22Rv1 (cell line): ENCODE data around the gene PBX3.

Experiments used
- ZFX ChIP-seq: fragments of 450-650 bp; IDR thresholded peaks from 2 replicates; pipeline ENCODE4 v1.6.1; 2017; ENCODE audit warnings: antibody characterized with exemption, borderline replicate concordance
- TF ChIP-seq, protein P1 (sequence below): fragments of 450-650 bp; IDR thresholded peaks from 2 replicates; pipeline ENCODE4 v1.5.1; 2017; ENCODE audit warnings: mild to moderate bottlenecking

DNA sequence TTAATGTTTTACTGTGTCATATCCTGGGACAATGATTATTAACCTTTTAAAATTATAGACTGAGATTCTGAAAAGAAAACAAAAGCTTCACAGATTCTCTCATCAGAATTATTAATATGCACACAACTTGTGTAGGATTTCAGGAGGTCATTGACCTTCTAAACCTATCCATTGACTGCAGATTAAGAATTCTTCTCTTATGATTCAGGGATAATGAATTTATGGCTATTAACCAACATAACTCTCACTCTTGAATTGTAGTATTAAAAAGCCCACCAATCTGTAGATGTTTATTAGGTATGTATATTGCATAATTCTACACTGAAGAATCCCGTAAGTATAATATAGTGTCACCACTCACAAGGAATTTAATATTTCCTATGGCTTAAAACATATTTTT is 179.8 kb downstream of the PBX3 start:
- TF ChIP-seq, protein P1, sequence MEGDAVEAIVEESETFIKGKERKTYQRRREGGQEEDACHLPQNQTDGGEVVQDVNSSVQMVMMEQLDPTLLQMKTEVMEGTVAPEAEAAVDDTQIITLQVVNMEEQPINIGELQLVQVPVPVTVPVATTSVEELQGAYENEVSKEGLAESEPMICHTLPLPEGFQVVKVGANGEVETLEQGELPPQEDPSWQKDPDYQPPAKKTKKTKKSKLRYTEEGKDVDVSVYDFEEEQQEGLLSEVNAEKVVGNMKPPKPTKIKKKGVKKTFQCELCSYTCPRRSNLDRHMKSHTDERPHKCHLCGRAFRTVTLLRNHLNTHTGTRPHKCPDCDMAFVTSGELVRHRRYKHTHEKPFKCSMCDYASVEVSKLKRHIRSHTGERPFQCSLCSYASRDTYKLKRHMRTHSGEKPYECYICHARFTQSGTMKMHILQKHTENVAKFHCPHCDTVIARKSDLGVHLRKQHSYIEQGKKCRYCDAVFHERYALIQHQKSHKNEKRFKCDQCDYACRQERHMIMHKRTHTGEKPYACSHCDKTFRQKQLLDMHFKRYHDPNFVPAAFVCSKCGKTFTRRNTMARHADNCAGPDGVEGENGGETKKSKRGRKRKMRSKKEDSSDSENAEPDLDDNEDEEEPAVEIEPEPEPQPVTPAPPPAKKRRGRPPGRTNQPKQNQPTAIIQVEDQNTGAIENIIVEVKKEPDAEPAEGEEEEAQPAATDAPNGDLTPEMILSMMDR: no peak
- no peak for TF ChIP-seq ZFX
